K562 (cell line): ENCODE results near the gene MLLT3. TPM values are rescaled to one million over a fixed set of nuclear protein-coding genes. Genes with fewer than 3 reads are reported as not detected.

ENCODE experiments used
- ATAC-seq: fragments of 200-7000 bp; cut with Tn5 transposase; 3 replicates; pipeline ENCODE4 v1.9.1; 2020; ENCODE audit warnings: moderate library complexity
- BruUV-seq: library from RNA; stranded (reverse); fragments of 400-500 nt; replicated peaks from 2 replicates; lab custom pipeline; 2021; lab: Mats Ljungman, UMichigan
- CTCF ChIA-PET: fragments of 300-600 bp; formaldehyde crosslinking; extraction: SDS; loops from one replicate; lab custom pipeline; 2021; ENCODE audit warnings: low intra/inter-chr PET ratio; lab: Yijun Ruan, JAX
- POLR2A ChIA-PET: fragments of 300-600, 350-650 bp; sonication (Branson Sonifier 250); formaldehyde crosslinking; extraction: SDS; loops from one replicate; lab custom pipeline; 2021; ENCODE audit warnings: antibody characterized with exemption, inconsistent platforms; lab: Yijun Ruan, JAX
- DNase-seq, 4 experiments: peaks; one replicate each; pipeline versions ENCODE4 v3.0.0 to v3.0.0-alpha.2; 2011 to 2018; ENCODE audit warnings: low spot score in 3 of 4, mixed read lengths in 3 of 4; ENCODE audit errors: extremely low read depth in 1 of 4
- FAIRE-seq: peaks from 2 replicates; lab custom pipeline; 2011; peaks lifted over from hg19 to GRCh38; lab: Jason Lieb, UNC
- H2AFZ ChIP-seq: 2 replicates; pipeline ENCODE4 v1.6.0; 2011; ENCODE audit warnings: low read depth, low read length, control low read depth, inconsistent platforms
- H3K27ac ChIP-seq: fragments of 200-600 bp; 3 replicates; pipeline ENCODE4 v1.8.0; 2011; ENCODE audit warnings: low read depth, mild to moderate bottlenecking, control low read depth, inconsistent platforms, low read length, moderate library complexity, mixed read lengths; ENCODE audit errors: extremely low read depth
- H3K27me3 ChIP-seq, 2 experiments: fragments of 300-600 bp in 1 of 2; 2 replicates in 1 of 2; 3 replicates in 1 of 2; pipeline versions ENCODE4 v1.6.0 to v1.8.0; 2011; ENCODE audit warnings: inconsistent platforms in 2 of 2, low read length in 2 of 2, mild to moderate bottlenecking in 1 of 2, mixed read lengths in 1 of 2, moderate library complexity in 1 of 2; ENCODE audit not compliant: control insufficient read depth in 2 of 2, insufficient read depth in 2 of 2
- H3K36me3 ChIP-seq: fragments of 300-600 bp; 3 replicates; pipeline ENCODE4 v1.8.0; 2011; ENCODE audit warnings: mild to moderate bottlenecking, low read length, inconsistent platforms; ENCODE audit not compliant: control insufficient read depth, insufficient read depth
- H3K4me1 ChIP-seq, 2 experiments: fragments of 200-600 bp in 1 of 2; replicated peaks in 1 of 2; 2 replicates in 1 of 2; 3 replicates in 1 of 2; pipeline versions ENCODE4 v1.5.1 to v1.8.0; 2011; ENCODE audit warnings: inconsistent platforms in 2 of 2, low read length in 2 of 2, mild to moderate bottlenecking in 1 of 2, mixed read lengths in 1 of 2, moderate library complexity in 1 of 2; ENCODE audit not compliant: control insufficient read depth in 2 of 2, insufficient read depth in 2 of 2
- H3K4me2 ChIP-seq: 2 replicates; pipeline ENCODE4 v1.6.1; 2011; ENCODE audit warnings: low read length, control low read depth, inconsistent platforms, mixed read lengths; ENCODE audit not compliant: insufficient read depth
- H3K4me3 ChIP-seq: fragments of 200-600 bp; sonication (generic), shearing (Covaris generic); 2 replicates; pipeline ENCODE4 v1.5.1; 2016; ENCODE audit warnings: control low read depth, inconsistent platforms
- H3K79me2 ChIP-seq: fragments of 200-600 bp; 3 replicates; pipeline ENCODE4 v1.8.0; 2011; ENCODE audit warnings: low read length, inconsistent platforms; ENCODE audit not compliant: control insufficient read depth, insufficient read depth
- H3K9ac ChIP-seq, 2 experiments: 2 replicates each; pipeline versions ENCODE4 v1.6.0 to v1.6.1; 2011; ENCODE audit warnings: low read depth in 2 of 2, low read length in 2 of 2, control low read depth in 1 of 2, inconsistent platforms in 1 of 2, mild to moderate bottlenecking in 1 of 2, mixed read lengths in 1 of 2; ENCODE audit not compliant: insufficient read depth in 1 of 2
- H3K9me1 ChIP-seq: one replicate; pipeline ENCODE4 v1.6.0; 2011; ENCODE audit warnings: inconsistent platforms, mild to moderate bottlenecking, low read length, moderate library complexity; ENCODE audit not compliant: control insufficient read depth, insufficient read depth
- H3K9me3 ChIP-seq: replicated peaks from 2 replicates; pipeline ENCODE4 v1.5.1; 2011; ENCODE audit warnings: low read depth, low read length, inconsistent platforms; ENCODE audit not compliant: control insufficient read depth, insufficient read depth
- H4K20me1 ChIP-seq: replicated peaks from 2 replicates; pipeline ENCODE4 v1.6.1; 2011; ENCODE audit warnings: low read length, inconsistent platforms, mixed read lengths; ENCODE audit not compliant: control insufficient read depth, insufficient read depth
- ERF ChIP-seq: fragments of 450-650 bp; formaldehyde crosslinking; IDR thresholded peaks from 2 replicates; pipeline ENCODE4 v1.4.0; 2020; ENCODE audit warnings: mild to moderate bottlenecking, mixed read lengths
- NFATC3 ChIP-seq: fragments of 450-650 bp; IDR thresholded peaks from 2 replicates; pipeline ENCODE4 v1.6.1; 2017; ENCODE audit warnings: mild to moderate bottlenecking
- SIX5 ChIP-seq, 2 experiments: IDR thresholded peaks; 2 replicates each; pipeline ENCODE4 v1.6.1; 2011; ENCODE audit warnings: low read length in 2 of 2, borderline replicate concordance in 1 of 2, low read depth in 1 of 2, mild to moderate bottlenecking in 1 of 2, moderate library complexity in 1 of 2; ENCODE audit not compliant: insufficient read depth in 1 of 2
- SP2 ChIP-seq: IDR thresholded peaks from 2 replicates; pipeline ENCODE4 v1.6.1; 2011; ENCODE audit warnings: mild to moderate bottlenecking, low read depth, low read length, moderate library complexity; ENCODE audit not compliant: poor library complexity, severe bottlenecking; ENCODE audit errors: extremely low read depth
- TFAP4 ChIP-seq: sonication (generic); formaldehyde crosslinking; IDR thresholded peaks from 2 replicates; pipeline ENCODE4 v1.8.0; 2022; ENCODE audit warnings: missing genetic modification reagents, mild to moderate bottlenecking, moderate library complexity, borderline replicate concordance
- YY1 ChIP-seq, 3 experiments: IDR thresholded peaks; 2 replicates each; pipeline ENCODE4 v1.6.1; 2011; ENCODE audit warnings: low read length in 2 of 3, mild to moderate bottlenecking in 2 of 3, moderate library complexity in 2 of 3, borderline replicate concordance in 1 of 3, control low read depth in 1 of 3, low read depth in 1 of 3; ENCODE audit not compliant: insufficient read depth in 3 of 3, insufficient replicate concordance in 2 of 3, control insufficient read depth in 1 of 3, insufficient read length in 1 of 3; ENCODE audit errors: extremely low read depth in 1 of 3
- ZNF311 ChIP-seq: fragments of 250-450 bp; sonication (Bioruptor Pico); IDR thresholded peaks from 2 replicates; pipeline ENCODE4 v1.4.0; 2020; ENCODE audit warnings: mild to moderate bottlenecking, moderate library complexity
- ZNF644 ChIP-seq: fragments of 200-800 bp; sonication (Bioruptor generic); IDR thresholded peaks from 2 replicates; pipeline ENCODE4 v1.6.1; 2016; ENCODE audit warnings: low read depth, missing genetic modification characterization, missing compliant biosample characterization
- WGBS: fragments of 100-300 bp; shearing (Covaris generic); methylation state at CpG from one replicate; pipeline ENCODE4 v1.1.6; 2016; ENCODE audit warnings: low coverage, mixed read lengths; ENCODE audit not compliant: insufficient coverage; ENCODE audit errors: missing lambda C conversion rate; 5-methylcytosine and 5-hydroxymethylcytosine counted together
- in situ Hi-C: fragments of 300-500 bp; cut with MboI; formaldehyde crosslinking; loops from 4 replicates; pipeline ENCODE4 v1.15.0; 2018; ENCODE audit warnings: inconsistent platforms, mixed read lengths
- intact Hi-C: fragments of 100-400 bp; cut with micrococcal nuclease; formaldehyde crosslinking; loops from 2 replicates; pipeline ENCODE4 v1.14.2; 2022
- polyA plus RNA-seq, 8 experiments: library from polyadenylated mRNA; depleted of rRNA in 4 of 8; stranded (reverse) in 5 of 8; unstranded in 3 of 8; fragments of >200 nt; fragmentation: Nextera tagmentation in 2 of 8; fragmentation: Illumina TruSeq in 1 of 8; extraction: Ambion mirVana in 2 of 8; extraction: Trizol in 1 of 8; gene quantifications; 2 replicates each; pipeline versions ENCODE4 v1.2.1 to v1.2.3, GENCODE V29; 2011 to 2014; ENCODE audit warnings: inconsistent platforms in 1 of 8, missing spikeins in 1 of 8
- total RNA-seq, 7 experiments: library from RNA; depleted of rRNA in 6 of 7; stranded (reverse); fragments of >200 nt in 6 of 7; fragmentation: Illumina TruSeq in 2 of 7; extraction: Trizol in 2 of 7; gene quantifications; 2 replicates each; pipeline versions ENCODE4 v1.2.1 to v1.2.3, GENCODE V29; 2011 to 2021; ENCODE audit warnings: low replicate concordance in 1 of 7

Gene MLLT3
- total and polyA plus RNA-seq, 9 of the 15 experiments (the other 6 are each of a cell fraction or from before 2014, with no cell fraction given) = 0.07 to 0.42 (median 0.22) TPM; not detected in 4

- POLR2A ChIA-PET = no interaction called here
- Histone ChIP-seq H3K9me3 (no peaks in the 10 kb centered on the region), H3K4me3 (no peak overlapping the region), H3K36me3 (no peaks in the 10 kb centered on the region), H3K27ac (no peak overlapping the region), H3K27me3 (no peaks in the 10 kb centered on the region), H2AFZ (no peak overlapping the region), H3K4me2 (no peak overlapping the region), H3K79me2 (no peaks in the 10 kb centered on the region), H3K4me1 (no peaks in the 10 kb centered on the region), H3K9ac (no peak overlapping the region), H4K20me1 (no peaks in the 10 kb centered on the region), H3K9me1 (no peaks in the 10 kb centered on the region)
- TF ChIP-seq TFAP4 (CRISPR knock-in tag) (no peak), SP2 (no peak), NFATC3 (no peak), ZNF644 (no peak), ZNF311 (CRISPR knock-in tag) (no peak), YY1 (IDR thresholded peaks at IDR 0.05; ENCODE audit: borderline replicate concordance in 1 of 3, control insufficient read depth in 1 of 3, extremely low read depth in 1 of 3, insufficient read depth in 3 of 3, insufficient read length in 1 of 3, insufficient replicate concordance in 2 of 3, low read depth in 1 of 3, low read length in 2 of 3) (no peak), SIX5 (IDR thresholded peaks at IDR 0.05; ENCODE audit: borderline replicate concordance in 1 of 2, insufficient read depth in 1 of 2, low read depth in 1 of 2, low read length in 2 of 2) (no peak), ERF (CRISPR knock-in tag) (no peak)
- WGBS = 2% methylated on average over 5 of the region's 5 CpGs
- intact Hi-C loops = no loop called here
- no peak for ATAC-seq
- CTCF ChIA-PET = no interaction called here
- in situ Hi-C loops = no loop called here
- no peak for FAIRE-seq
- DNase-seq = no peak
- no TSS peak for BruUV-seq
Observed at GRCh38 chr9:20333991-20334390, 288.3 kb downstream of the MLLT3 start.
